Pons (tissue), 1 donor: Measurements from ENCODE around the gene DSN1.
"Not testable (repeated sequence)": the region's sequence is repeated elsewhere in the genome, so short reads cannot be mapped to it uniquely, and the experiment has no call there.

ENCODE experiments used
- DNase-seq: peaks from one replicate; pipeline ENCODE4 v3.0.0-alpha.2; 2016; ENCODE audit warnings: low spot score

Gene DSN1, protein sequence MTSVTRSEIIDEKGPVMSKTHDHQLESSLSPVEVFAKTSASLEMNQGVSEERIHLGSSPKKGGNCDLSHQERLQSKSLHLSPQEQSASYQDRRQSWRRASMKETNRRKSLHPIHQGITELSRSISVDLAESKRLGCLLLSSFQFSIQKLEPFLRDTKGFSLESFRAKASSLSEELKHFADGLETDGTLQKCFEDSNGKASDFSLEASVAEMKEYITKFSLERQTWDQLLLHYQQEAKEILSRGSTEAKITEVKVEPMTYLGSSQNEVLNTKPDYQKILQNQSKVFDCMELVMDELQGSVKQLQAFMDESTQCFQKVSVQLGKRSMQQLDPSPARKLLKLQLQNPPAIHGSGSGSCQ

DNA sequence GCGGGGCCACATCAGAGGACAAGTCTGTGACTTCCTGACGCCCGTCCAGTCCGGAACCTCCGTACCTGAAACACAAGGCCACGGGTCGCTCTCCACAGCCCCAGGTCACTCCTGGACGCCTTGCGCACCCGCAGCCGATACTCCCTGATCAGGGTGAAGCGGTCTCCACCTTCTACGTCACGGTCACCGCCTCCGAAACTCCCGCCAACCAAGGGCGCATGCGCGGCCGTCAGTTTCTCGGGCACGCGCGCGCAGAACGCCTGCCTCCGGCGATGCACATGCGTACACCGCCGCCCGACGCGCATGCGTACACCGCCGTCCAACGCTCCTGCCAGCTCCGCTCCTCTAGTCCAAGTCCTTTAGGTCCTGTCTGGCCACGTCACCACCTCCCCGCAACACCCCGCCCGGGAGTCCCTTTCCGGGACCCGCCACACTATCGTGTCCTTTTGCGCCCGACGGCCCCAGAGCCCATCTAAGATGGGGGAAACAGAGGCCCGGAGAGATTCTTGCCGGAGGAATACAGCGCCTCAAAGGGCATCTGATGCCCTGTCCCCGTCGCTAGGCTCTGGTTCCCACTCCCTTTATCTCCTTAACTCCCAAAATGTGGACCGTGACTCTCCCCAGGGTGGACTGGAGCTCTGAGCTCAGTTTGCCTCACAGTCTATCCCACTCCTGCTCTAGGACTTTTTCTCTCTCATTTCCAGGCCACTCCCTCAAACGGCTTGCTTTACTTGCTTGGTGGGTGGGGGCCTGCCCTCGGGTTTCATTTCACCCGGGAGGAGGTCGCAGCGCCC is at the start of gene DSN1:
Gene DSN1, minus strand, starts transcription at position 167 of the 794 bp plus-strand sequence. CDS start 2,305 bp downstream, outside the sequence.
- peak; percentile 89 for DNase-seq

DNA sequence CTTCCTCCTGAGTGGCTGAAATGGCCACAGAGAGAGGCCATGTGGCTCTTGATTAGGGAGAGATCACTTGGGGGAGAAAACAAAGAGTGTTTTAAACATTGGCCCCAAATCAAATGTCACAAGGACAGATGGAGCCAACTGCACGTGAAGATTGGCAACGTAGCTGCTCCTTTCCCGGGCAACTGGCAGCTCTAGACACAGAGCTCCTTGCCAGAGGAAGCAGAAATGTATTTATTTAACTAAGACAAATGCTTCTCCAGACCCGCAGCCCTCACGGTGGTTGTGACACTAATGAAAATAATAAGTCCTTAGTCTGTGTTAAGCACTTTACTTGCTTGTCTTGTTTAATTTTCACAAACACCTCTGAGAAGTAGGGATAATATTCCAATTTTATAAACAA is 49.6 kb upstream of the DSN1 start:
- DNase-seq, result peak; percentile 36

DNA sequence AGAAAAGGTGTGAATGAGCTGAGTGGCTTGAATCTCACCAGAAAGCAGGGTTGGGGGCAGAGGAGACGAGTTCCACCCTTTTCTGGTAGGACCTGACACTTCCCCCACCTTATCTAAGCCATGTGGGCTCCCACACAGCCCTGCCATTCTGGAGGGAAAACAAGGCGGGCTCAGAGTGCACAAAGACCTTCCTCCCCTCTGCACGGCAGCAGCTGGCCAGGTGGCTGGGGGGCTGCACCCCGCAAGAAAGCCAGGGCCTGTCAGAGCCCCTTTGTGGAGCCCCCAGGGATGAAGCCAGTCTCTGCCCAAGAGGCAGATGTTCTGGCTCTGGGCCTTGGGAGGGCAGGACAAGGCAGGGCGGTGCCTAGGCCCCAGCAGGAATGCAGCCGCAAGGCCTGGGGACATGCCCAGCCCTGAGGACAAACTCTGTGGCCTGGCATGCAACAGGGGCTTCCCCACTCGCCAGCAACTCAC is 48.4 kb upstream of the DSN1 start:
- peak; percentile 63 for DNase-seq

DNA sequence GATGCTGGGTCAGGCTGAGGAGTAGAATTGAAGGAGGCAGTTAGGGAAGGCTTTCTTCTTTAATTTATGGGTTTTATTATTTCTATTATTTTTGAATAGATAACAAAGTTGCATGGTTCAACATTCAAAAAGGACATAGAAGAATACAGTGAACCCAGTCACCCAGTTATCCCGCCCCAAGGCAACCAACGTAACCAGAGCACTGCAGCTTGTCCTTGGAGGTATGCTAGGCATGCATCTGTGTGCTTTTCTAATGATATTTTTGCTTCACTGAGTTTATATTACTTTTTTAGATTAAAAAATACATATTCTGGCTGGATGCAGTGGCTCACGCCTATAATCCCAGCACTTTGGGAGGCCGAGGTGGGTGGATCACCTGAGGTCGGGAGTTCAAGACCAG is 47.4 kb upstream of the DSN1 start:
- no peak for DNase-seq

DNA sequence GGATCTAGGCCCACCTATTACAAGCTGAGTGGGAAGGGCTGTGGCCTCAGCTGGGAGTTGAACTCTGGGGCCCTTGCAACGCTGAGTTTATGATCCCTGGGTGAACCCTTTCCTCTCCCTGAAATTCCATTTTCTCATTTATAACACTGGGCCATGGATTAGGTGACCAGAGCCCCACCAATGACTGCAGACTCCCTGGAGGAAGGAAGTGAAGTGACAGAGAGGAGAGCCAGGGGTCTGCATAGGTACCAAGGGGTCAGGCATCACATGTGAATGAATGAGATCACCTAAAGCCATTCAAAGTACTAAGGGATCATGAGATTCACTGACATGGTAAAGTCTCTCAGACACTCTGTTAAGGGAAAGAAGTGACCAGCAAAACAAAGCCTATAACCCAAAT is 46.5 kb upstream of the DSN1 start:
- no peak for DNase-seq

DNA sequence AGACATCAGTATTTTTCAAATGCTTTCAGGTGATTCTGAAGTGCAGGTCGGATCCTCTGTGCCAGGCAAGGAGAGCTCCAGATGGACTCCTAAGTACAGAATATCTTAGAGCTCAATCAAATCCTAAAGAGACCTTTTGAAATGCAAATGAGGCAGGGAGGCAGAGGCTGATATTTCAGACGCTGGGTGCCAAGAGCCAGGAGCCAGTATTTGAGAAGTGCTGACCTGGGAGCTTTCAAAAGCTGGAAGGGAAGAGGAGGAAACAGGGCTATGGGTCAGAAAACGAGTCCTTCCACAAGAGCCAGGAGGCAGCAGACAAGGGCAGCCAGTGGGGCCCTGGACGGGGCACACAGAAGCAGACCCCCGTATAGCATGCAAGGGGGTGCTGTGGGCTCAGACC is 46.1 kb upstream of the DSN1 start:
- no peak for DNase-seq

DNA sequence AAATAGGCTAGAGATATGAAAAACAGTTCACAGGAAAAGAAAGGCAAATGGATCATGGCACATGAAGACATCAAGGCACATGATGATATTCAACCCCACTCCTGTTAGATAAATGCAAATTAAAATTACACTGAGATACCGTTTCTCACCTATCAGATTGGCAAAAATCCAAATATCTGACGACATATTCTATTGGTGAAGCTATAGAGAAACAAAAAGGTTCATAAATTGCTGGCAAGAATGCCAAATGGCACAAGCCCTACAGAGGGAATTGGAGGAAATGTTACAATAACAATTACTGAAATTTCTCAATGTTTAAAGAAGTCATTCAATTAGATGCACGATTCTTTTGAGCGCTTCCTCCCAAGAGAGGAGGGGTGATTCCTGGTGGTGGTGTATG is 45.3 kb upstream of the DSN1 start:
- no peak for DNase-seq

DNA sequence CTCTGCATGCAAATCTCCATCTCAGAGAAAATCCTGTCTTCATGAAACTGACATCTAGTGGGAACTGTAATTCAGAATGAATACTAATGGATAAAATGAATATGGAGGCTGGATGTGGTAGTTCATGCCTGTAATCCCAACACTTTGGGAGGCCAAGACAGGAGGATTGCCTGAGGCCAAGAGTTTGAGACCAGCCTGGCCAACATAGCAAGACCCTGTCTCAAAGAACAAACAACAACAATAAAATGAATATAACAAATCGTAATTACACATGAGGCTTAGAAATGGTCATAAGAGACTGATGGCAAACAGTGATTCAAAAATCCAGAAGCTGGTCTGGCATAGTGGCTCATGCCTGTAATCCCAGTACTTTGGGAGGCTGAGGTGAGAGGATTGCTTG is 44.6 kb upstream of the DSN1 start:
- no peak for DNase-seq

DNA sequence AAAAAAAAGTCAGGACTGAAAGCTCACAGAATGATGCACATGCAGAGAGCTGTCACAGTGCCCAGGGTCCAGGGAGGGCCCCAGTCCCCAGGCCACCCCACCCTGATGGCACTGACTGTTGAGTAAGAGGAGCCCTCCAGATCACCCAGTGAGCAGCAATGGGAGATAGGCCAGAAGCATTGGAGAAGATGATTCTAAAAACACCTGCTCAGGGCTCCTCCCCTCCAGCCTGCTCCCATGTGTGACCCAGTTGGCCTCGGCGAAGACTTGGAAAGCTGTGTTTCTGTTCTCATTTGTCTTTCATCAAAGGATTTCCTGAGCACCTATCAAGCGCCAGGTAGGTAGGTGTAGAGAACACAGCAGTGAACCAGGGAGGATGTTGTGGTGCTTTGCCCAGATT is 43.9 kb upstream of the DSN1 start:
- DNase-seq, result no peak

DNA sequence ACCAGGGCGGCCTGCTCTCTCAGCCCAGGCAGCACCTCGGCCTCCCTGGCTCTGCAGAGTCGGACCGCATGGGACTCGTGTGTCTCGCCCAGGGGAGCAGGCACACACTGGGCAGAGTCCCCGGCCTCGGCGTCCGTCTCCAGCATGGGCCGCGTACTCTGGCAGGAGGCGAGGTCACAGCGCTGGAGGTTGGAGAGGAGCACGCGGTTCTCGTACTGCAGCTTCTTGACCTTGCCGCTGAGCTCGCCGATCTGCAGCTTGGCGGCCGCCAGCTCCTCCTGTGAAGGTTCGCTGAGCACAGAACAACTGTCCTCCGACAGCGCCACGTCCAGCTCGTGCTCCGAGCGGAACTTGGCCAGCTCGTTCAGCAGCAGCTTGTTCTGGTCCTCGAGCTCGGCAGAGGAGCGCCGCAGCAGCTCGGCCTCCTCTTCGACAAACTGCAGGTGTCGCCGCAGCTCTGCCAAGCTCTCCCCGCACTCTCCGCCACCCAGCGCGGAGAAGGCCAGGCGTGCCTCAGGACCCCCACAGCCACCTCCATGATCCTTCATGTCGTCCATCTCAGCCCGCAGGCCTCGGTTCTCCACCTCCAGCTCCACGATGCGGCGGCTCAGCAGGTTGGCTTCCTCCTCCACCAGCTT is 42.0 kb upstream of the DSN1 start:
- DNase-seq, result no peak

DNA sequence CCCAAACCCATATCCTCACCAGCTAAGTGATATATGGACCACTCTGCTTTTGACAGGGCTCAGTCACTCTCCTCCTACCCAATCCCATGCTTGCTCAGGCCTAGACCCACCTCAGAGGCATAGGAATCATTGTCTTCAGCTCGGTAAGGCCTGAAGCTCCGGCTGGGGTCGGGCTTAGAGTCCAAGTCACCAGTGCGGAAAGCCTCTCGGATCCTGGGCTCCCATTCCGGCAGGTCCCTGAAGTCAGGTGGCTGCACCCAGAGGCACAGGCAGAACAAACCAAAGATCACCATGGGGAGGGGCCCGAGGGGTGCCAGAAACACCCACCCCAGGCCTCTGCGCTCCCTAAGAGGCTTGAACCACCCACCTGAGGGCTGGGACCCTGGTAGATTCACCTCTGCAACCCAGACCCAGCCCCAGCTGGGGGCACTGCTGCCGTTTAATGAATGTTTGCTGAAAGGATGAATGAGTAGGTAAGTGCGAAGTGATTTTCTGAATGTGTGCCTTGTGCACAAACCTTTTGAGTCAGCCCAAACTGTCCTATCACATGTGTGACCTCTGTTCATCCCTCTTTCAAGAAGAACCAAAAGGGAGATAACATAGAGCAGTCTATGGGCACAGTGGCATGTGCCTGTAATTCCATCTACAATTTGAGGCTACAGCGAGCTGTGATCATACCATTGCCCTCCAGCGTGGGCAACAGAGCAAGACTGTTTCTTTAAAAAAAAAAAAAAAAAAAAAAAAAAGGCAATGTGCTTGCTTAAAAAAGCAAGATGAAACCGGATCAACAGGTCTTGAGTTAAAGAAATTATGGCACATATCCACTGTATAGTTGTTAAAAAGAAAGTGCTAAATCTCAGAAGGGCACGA is 39.3 kb upstream of the DSN1 start:
- no peak for DNase-seq

DNA sequence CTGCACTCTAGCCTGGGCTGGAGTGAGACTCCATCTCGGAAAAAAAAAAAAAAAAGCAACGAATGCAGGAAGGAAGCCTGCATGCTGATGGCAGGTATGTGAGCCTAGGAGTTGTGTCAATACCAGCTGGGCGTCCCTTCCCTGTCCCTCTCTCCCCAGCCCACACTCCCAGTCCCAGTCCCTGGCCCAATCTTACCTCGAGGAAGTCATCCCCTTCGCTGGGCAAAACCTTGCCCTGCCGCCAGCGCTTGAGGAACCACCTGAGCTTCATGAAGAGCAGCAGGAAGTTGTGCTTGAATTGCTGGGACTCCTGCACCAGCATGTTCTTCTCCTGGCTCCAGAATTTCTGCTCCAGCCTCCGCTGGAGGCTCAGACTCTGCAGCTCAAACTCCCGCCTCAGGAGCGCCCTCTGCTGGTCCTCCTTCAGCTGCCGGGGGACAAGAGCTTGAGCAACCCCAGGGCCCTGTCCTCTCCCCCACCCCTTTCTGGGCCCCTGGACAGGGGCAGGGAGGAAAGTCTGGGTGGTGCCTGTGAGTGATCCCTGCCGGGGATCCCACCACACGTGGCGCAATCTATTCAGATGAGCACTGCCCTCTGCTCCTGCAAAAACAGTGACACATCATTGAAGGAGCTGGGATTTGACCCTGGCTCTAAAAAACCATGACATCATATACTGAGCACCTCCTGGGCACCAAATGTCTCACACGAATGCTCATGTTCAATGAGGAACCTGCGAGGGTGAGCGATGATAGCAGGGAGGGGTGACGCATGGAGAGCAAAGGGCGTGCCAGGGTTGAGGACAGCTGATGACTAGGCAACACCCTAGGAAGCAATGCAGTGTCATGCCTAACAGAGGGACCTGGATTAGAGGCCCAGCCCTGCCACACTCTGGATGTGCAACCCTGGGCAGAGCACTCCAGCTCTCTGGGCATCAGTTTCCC is 35.0 kb upstream of the DSN1 start:
- no peak for DNase-seq

DNA sequence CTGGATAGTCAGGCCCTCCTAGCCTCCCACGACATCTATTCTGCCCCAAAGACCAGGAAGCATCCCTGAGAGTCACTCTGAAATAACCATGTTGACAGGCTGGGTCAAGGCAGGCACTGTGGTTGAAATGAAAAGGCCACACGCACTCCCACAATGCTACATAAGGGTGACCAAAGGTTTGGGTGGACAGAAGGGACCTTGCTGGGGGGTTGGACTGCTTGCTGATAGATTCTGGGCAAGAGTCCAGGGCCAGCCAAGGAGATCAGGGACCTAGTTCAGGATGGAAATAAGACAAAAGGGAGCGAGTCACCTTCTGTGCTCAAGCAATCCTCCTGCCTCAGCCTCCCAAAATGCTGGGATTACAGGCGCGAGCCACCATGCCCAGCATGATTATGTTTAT is 32.5 kb upstream of the DSN1 start:
- no peak for DNase-seq

DNA sequence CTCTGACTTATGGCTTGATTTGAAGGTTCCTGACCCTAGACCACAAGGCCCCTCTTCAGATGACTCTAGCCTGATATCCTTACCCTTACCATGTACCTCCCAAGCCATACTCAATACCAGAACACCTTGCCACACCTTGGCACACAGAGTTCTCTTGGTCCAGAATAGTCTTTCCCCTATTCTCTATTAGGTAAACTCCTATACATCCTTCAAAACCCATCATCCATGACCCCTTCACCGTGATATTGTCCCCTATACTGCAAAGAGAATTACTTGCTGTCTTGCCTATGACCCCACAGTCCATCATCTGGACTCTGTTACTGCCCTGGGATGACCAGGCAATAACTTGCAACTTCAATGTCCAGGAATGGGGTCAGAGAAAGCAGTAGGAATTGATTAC is 31.8 kb upstream of the DSN1 start:
- DNase-seq, result no peak

DNA sequence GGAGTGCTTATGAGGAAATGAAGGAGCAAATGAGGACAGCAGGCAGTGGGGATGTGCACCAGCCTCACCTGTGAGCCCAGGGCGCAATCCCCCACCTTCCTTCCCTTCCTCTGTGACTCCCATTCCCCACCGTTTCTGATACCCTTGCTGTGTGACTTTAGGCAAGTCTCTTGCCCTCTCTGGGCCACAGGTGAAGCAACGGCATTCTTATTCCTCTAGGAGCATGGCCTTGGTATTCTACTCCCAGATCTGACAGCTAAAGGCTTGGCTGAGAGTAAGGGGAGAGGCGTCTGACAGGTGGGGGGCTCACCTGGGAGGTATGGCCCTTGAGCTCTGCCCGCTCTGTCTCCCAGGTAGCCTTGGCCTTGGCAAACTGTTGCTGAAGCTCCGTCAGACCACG is 30.9 kb upstream of the DSN1 start:
- no peak for DNase-seq

DNA sequence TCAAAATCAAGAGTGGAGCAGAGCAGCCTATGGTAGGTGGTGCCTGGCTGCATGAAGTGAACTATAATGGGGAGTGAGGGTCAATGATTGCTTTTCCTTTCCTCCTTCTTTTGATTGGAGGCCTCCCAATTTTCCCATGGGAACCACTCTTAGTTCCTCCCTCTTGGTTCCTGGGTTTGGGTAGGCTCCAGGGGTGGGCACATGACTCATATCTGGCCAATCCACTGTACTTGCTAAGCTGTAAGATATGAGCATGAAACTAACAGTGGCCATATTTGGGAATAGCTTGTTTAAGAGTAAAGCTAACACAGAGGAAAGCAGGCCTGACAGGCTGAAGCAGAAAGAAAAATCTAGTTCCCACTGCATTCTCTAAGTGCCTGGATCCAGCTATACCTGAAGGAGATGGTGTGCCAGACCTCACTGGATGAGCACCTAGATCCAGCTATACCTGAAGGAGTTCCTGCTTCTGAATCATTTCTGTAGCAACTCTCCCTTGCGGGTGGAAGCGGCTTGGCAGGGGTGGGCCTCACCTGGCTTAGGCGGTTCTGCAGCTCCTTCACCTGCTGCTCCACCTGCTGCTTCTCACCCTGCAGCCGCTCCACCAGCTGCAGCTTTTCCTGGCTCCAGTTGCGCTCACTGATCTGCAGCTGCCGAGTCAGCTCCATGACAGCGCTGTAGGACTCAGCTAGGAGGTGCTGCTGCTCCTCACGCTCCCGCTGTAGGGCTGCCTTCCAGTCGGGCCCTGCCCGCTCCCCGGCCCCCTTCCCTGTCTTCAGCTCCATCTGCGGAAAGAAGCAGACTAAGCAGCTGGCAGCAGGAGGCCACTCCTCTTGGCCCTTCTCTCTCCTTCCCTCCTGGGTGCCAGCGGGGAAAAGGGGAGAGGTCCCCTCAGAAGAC is 29.0 kb upstream of the DSN1 start:
- no peak for DNase-seq

DNA sequence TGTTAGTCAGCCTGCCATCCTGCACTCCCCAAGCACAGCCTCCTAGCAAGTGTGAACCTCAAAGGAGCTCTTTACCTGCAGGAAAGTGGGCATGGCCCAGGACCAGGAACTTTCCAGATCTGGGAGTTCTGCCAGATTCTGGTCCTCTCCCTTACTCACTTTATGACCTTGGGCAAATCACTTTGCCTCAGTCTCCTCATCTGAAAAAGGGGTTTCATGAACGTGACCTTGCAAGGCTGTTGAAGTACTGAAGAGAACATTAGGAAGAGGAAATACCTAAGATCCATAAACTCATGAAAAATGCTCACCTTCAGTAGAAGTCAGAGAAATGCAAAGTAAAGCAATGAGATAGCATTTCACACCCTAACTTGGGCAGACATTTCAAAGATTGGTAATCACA is 26.8 kb upstream of the DSN1 start:
- DNase-seq, result no peak

DNA sequence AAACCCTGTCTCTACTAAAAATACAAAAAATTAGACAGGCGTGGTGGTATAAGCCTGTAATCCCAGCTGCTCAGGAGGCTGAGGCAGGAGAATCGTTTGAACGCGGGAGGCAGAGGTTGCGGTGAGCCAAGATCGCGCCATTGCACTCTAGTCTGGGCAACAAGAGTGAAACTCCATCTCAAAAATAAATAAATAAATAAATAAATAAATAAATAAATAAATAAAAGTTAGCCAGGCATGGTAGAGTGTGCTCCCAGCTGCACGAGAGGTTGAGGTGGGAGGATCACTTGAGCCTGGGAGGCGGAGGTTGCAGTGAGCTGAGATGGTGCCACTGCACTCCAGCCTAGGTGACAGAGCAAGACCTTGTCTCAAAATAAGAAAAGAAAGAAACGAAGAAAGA is 25.8 kb upstream of the DSN1 start:
- not testable (repeated sequence) for DNase-seq

DNA sequence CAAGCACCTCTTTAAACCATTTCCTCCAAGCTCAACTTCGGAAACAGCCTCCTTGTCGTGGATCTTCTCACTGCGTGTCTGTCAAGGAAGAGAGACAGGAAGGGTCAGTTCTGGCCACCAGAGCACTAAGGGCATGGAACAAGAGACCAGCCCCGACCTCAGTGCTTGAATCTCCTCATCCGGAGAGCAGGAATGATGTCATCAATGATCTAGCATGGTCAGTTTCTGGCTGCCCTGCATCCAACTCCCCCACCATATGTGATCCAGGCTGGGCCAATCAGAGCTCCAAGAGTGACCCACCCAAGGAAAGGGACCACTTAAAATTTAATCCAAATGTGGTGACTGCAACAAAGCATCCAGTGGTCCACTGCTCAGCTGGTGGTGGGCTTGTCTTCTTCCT is 23.3 kb upstream of the DSN1 start:
- no peak for DNase-seq

DNA sequence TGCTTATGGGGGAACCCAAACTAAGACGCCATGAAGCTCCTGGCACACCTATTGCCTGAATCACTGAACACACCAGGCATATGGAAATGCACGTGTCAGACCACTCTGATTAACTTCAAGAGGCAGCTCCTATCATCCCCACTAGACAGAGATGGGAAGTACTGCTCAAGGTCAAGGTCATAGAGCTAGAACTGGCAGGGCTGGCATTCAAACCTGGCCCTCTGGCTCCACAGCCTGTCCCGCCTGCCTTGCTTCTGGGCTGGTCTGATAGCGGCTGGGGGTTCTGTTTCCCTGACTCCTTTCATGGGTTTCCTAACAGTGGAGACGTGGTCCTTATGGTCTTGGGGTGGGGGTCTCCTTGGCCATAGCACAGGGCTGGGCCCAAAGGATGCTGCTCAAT is 22.6 kb upstream of the DSN1 start:
- no peak for DNase-seq
